Activated T-helper 17 cell treated with anti-CD3 and anti-CD28 coated beads, Interleukin-2, amount 50 U/mL, for 72 hours (primary cell): ENCODE measurements around the gene CPZ. TPM values are rescaled to one million over a fixed set of nuclear protein-coding genes. Genes with fewer than 3 reads are reported as not detected.

Source experiments
- ATAC-seq: fragments of 150-1000 bp; cut with Tn5 transposase; replicated peaks from 2 replicates; pipeline ENCODE4 v1.10.0; 2021; ENCODE audit warnings: mild to moderate bottlenecking, moderate library complexity
- H3K27ac Mint-ChIP-seq: one replicate; pipeline ENCODE4 v1.8.0; 2022; ENCODE audit warnings: mixed read lengths
- H3K27me3 Mint-ChIP-seq: one replicate; pipeline ENCODE4 v1.8.0; 2022; ENCODE audit warnings: mixed read lengths
- H3K36me3 Mint-ChIP-seq: one replicate; pipeline ENCODE4 v1.8.0; 2022; ENCODE audit warnings: low read depth, mild to moderate bottlenecking, mixed read lengths
- H3K4me1 Mint-ChIP-seq: one replicate; pipeline ENCODE4 v1.8.0; 2022; ENCODE audit warnings: mixed read lengths
- H3K4me3 Mint-ChIP-seq: one replicate; pipeline ENCODE4 v1.8.0; 2022; ENCODE audit warnings: mild to moderate bottlenecking, mixed read lengths
- H3K9me3 Mint-ChIP-seq: one replicate; pipeline ENCODE4 v1.8.0; 2022; ENCODE audit warnings: mixed read lengths
- total RNA-seq, 2 donors: library from RNA; stranded (reverse); gene quantifications; one replicate each; pipeline ENCODE4 v1.2.3, GENCODE V29; 2022

Gene CPZ
- total RNA-seq, 2 donors from 2014 or later, result not detected

- no peak for ATAC-seq
- Mint-ChIP-seq H3K27ac (no peak overlapping the region), H3K27me3 (peaks cover 16% of the 10 kb centered on the region), H3K4me1 (no peaks in the 10 kb centered on the region), H3K9me3 (peaks cover 5% of the 10 kb centered on the region), H3K36me3 (no peaks in the 10 kb centered on the region), H3K4me3 (no peak overlapping the region)
These were observed 65.0 kb downstream of the CPZ start for GRCh38 chr4:8657381-8658088.

- Mint-ChIP-seq H3K27ac (no peak overlapping the region), H3K4me3 (no peak overlapping the region), H3K4me1 (no peaks in the 10 kb centered on the region), H3K36me3 (no peaks in the 10 kb centered on the region), H3K27me3 (peaks cover 25% of the 10 kb centered on the region), H3K9me3 (no peaks in the 10 kb centered on the region)
- ATAC-seq, result no peak
These were observed 70.2 kb downstream of the CPZ start for GRCh38 chr4:8662776-8663175.

- H3K27ac Mint-ChIP-seq, result no peak overlapping the region
- ATAC-seq, result no peak
- no peaks in the 10 kb centered on the region for H3K9me3 Mint-ChIP-seq
- H3K27me3 Mint-ChIP-seq, result peaks cover 23% of the 10 kb centered on the region
- H3K4me3 Mint-ChIP-seq, result no peak overlapping the region
- H3K36me3 Mint-ChIP-seq, result no peaks in the 10 kb centered on the region
- H3K4me1 Mint-ChIP-seq, result no peaks in the 10 kb centered on the region
These were observed 71.7 kb downstream of the CPZ start for GRCh38 chr4:8664031-8664805.

GRCh38 chr4:8664976-8665375 lies 72.4 kb downstream of the CPZ start:
- Mint-ChIP-seq H3K4me1 (no peaks in the 10 kb centered on the region), H3K4me3 (no peak overlapping the region), H3K27me3 (peaks cover 26% of the 10 kb centered on the region), H3K27ac (no peak overlapping the region), H3K36me3 (no peaks in the 10 kb centered on the region), H3K9me3 (no peaks in the 10 kb centered on the region)
- no peak for ATAC-seq

- ATAC-seq, result no peak
- no peaks in the 10 kb centered on the region for H3K9me3 Mint-ChIP-seq
- H3K27me3 Mint-ChIP-seq, result peaks cover 22% of the 10 kb centered on the region
- no peaks in the 10 kb centered on the region for H3K36me3 Mint-ChIP-seq
- no peak overlapping the region for H3K4me3 Mint-ChIP-seq
- H3K27ac Mint-ChIP-seq, result no peak overlapping the region
- H3K4me1 Mint-ChIP-seq, result no peaks in the 10 kb centered on the region
These were observed 73.1 kb downstream of the CPZ start for GRCh38 chr4:8665406-8666360.

- H3K36me3 Mint-ChIP-seq, result no peaks in the 10 kb centered on the region
- no peak overlapping the region for H3K4me3 Mint-ChIP-seq
- ATAC-seq, result no peak
- H3K4me1 Mint-ChIP-seq, result no peaks in the 10 kb centered on the region
- no peak overlapping the region for H3K27ac Mint-ChIP-seq
- H3K9me3 Mint-ChIP-seq, result no peaks in the 10 kb centered on the region
- peaks cover 25% of the 10 kb centered on the region for H3K27me3 Mint-ChIP-seq
These were observed 74.0 kb downstream of the CPZ start for GRCh38 chr4:8666581-8666980.

Other genes with a start within 250 kb of the CPZ start
- gene ACOX3, start 152.0 kb upstream of the CPZ start, total RNA-seq, result 10 to 100 TPM; 34.4 to 63.6 TPM
- gene TRMT44, start 152.0 kb upstream of the CPZ start, total RNA-seq, result 10 to 100 TPM; 24.0 to 37.3 TPM
- gene GPR78, start 12.4 kb upstream of the CPZ start, total RNA-seq, result not detected